Erythroblast (primary cell): ENCODE data around the gene MYH7.
A peak's percentile ranks its signal among the peaks of the same experiment; 100 is the strongest.
"Not testable (repeated sequence)": the region's sequence is repeated elsewhere in the genome, so short reads cannot be mapped to it uniquely, and the experiment has no call there.

Experiments used
- DNase-seq, 2 experiments: peaks; one replicate each; lab custom pipeline; 2025; lab: John Stamatoyannopoulos, UW
- GATA1 ChIP-seq: IDR thresholded peaks from 2 replicates; pipeline ENCODE4 v1.6.1; 2011; ENCODE audit warnings: low read depth, mild to moderate bottlenecking, control low read depth, low read length, moderate library complexity
- POLR2A ChIP-seq: IDR thresholded peaks from 2 replicates; pipeline ENCODE4 v1.6.1; 2011; ENCODE audit warnings: mild to moderate bottlenecking, low read length

Gene MYH7

GRCh38 chr14:23386999-23387398, 48.5 kb downstream of the MYH7 start:
- TF ChIP-seq GATA1 (no peak), POLR2A (no peak)
- no peak for DNase-seq

GRCh38 chr14:23386266-23386657, 49.2 kb downstream of the MYH7 start:
- DNase-seq, result not testable (repeated sequence)

GRCh38 chr14:23385642-23386265, 49.7 kb downstream of the MYH7 start:
- TF ChIP-seq POLR2A (no peak), GATA1 (no peak)
- DNase-seq, result no peak

- DNase-seq, result no peak
- TF ChIP-seq POLR2A (no peak), GATA1 (no peak)
Measured at GRCh38 chr14:23385244-23385641, 50.2 kb downstream of the MYH7 start.

GRCh38 chr14:23384364-23385080, 50.9 kb downstream of the MYH7 start:
- DNase-seq, result no peak
- TF ChIP-seq POLR2A (no peak), GATA1 (no peak)

GRCh38 chr14:23382731-23383440, 52.6 kb downstream of the MYH7 start:
- no peak for DNase-seq
- TF ChIP-seq POLR2A (no peak), GATA1 (no peak)

GRCh38 chr14:23382276-23382675, 53.2 kb downstream of the MYH7 start:
- DNase-seq, result no peak
- TF ChIP-seq POLR2A (no peak), GATA1 (no peak)

- DNase-seq, result no peak
- TF ChIP-seq GATA1 (no peak), POLR2A (no peak)
Measured at GRCh38 chr14:23381871-23382270, 53.6 kb downstream of the MYH7 start.

GRCh38 chr14:23380976-23381375, 54.5 kb downstream of the MYH7 start:
- TF ChIP-seq GATA1 (no peak), POLR2A (no peak)
- DNase-seq, result no peak

GRCh38 chr14:23380197-23380914, 55.1 kb downstream of the MYH7 start:
- TF ChIP-seq GATA1 (no peak), POLR2A (no peak)
- no peak for DNase-seq

GRCh38 chr14:23379366-23380196, 55.9 kb downstream of the MYH7 start:
- TF ChIP-seq GATA1 (no peak), POLR2A (no peak)
- DNase-seq, result peak; percentile 48 to 79

- no peak for TF ChIP-seq GATA1
- TF ChIP-seq POLR2A, result no peak
- no peak for DNase-seq
Measured at GRCh38 chr14:23378612-23379220, 56.7 kb downstream of the MYH7 start.

GRCh38 chr14:23377573-23378563, 57.6 kb downstream of the MYH7 start:
- no peak for DNase-seq
- TF ChIP-seq POLR2A, result no peak
- no peak for TF ChIP-seq GATA1
